ENCODE measurements around the gene GSTT2. TPM values are rescaled to one million over a fixed set of nuclear protein-coding genes. Genes with fewer than 3 reads are reported as not detected.
A peak's percentile ranks its signal among the peaks of the same experiment; 100 is the strongest.

The GSTT2 gene
- total and polyA plus RNA-seq, 10 of the 15 experiments (the other 5 are each of a cell fraction or from before 2014, with no cell fraction given), result not detected

DNA sequence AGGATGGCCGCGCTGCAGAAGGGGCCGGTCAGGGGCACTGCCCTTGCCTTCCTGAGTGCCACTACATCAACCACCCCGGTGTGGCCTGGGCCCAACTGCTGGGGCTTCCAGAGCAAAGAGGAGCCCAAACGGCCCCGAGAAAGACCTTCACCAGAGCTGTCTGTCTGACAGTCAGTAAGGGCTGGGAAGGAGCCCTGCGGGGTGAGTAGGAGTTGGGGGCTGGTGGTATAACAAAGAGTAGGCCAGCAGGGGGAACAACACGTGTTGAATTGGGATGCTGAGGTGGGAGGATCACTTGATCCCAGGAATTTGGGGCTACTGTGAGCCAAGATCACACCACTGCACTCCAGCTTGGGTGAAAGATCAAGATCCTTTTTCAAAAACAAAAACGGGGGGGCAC lies 21.4 kb downstream of the GSTT2 start:
- in situ Hi-C loops (cut with MboI), result no loop called here
- intact Hi-C loops (cut with micrococcal nuclease; ENCODE audit: unreplicated experiment), result loop anchor here (10.0 kb wide), 1 partner anchor 57 kb away; no protein-coding TSS in a partner anchor
- Histone ChIP-seq H4K20me1 (ENCODE audit: control insufficient read depth, insufficient read depth) (no peaks in the 10 kb centered on the region), H3K36me3 (ENCODE audit: control insufficient read depth in 2 of 2, insufficient read depth in 2 of 2, low read length in 1 of 2) (no peaks in the 10 kb centered on the region), H3K27ac (ENCODE audit: control insufficient read depth, insufficient read depth) (no peak overlapping the region), H3K4me1 (ENCODE audit: control insufficient read depth, insufficient read depth, low read length) (no peaks in the 10 kb centered on the region), H3K9me3 (replicated peaks; ENCODE audit: control insufficient read depth, insufficient read depth, low read length) (no peaks in the 10 kb centered on the region), H2AFZ (ENCODE audit: control insufficient read depth, low read depth, low read length) (no peak overlapping the region), H3K27me3 (replicated peaks in 1 of 2; ENCODE audit: control insufficient read depth in 2 of 2, insufficient read depth in 2 of 2, low read length in 1 of 2) (no peaks in the 10 kb centered on the region), H3K79me2 (ENCODE audit: control insufficient read depth, insufficient read depth, low read length) (no peaks in the 10 kb centered on the region), H3K9ac (ENCODE audit: control insufficient read depth, insufficient read depth, low read length) (no peak overlapping the region), H3K4me3 (no peak overlapping the region), H3K4me2 (ENCODE audit: control insufficient read depth, insufficient read depth) (no peak overlapping the region)
- DNase-seq (ENCODE audit: low read depth, low spot score) (no peak), FAIRE-seq (peak; percentile 49), ATAC-seq (no peak)
- no TSS peak for BruUV-seq (replicated peaks)
- ChIA-PET POLR2A (no interaction called here), CTCF (interaction anchor here (0.7 kb wide), 1 partner anchor 107 kb away, joined by 3 read pairs; the partner anchor contains the start of gene MIF), SMC1A (ENCODE audit: uncharacterized antibody, unreplicated experiment) (no interaction called here), RAD21 (ENCODE audit: unreplicated experiment) (no interaction called here)
- TF ChIP-seq, protein P1, sequence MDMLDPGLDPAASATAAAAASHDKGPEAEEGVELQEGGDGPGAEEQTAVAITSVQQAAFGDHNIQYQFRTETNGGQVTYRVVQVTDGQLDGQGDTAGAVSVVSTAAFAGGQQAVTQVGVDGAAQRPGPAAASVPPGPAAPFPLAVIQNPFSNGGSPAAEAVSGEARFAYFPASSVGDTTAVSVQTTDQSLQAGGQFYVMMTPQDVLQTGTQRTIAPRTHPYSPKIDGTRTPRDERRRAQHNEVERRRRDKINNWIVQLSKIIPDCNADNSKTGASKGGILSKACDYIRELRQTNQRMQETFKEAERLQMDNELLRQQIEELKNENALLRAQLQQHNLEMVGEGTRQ (IDR thresholded peaks at IDR 0.05; ENCODE audit: borderline replicate concordance, low read depth, low read length), result no peak
- TF ChIP-seq CBX5 (IDR thresholded peaks at IDR 0.05; ENCODE audit: low read depth), result no peak
- TF ChIP-seq, protein P2, sequence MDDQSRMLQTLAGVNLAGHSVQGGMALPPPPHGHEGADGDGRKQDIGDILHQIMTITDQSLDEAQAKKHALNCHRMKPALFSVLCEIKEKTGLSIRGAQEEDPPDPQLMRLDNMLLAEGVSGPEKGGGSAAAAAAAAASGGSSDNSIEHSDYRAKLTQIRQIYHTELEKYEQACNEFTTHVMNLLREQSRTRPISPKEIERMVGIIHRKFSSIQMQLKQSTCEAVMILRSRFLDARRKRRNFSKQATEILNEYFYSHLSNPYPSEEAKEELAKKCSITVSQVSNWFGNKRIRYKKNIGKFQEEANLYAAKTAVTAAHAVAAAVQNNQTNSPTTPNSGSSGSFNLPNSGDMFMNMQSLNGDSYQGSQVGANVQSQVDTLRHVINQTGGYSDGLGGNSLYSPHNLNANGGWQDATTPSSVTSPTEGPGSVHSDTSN (IDR thresholded peaks at IDR 0.05; ENCODE audit: insufficient replicate concordance, low read depth, low read length), result no peak
- TF ChIP-seq MYC (IDR thresholded peaks at IDR 0.05; ENCODE audit: insufficient read depth, insufficient read length, insufficient replicate concordance, low read length, severe bottlenecking), result no peak
- no peak for TF ChIP-seq YBX1 (IDR thresholded peaks at IDR 0.05)
- TF ChIP-seq BHLHE40 (IDR thresholded peaks at IDR 0.05; ENCODE audit: borderline replicate concordance in 1 of 2, low read depth in 2 of 2, low read length in 1 of 2), result no peak
- WGBS (ENCODE audit: insufficient coverage, insufficient replicate concordance, low lambda C conversion rate, missing lambda C conversion rate), result 51% methylated on average over 9 of the region's 9 CpGs
